Liver (tissue), 9 donors: ENCODE measurements around the gene C2orf49. TPM values are rescaled to one million over a fixed set of nuclear protein-coding genes. Genes with fewer than 3 reads are reported as not detected.
A peak's percentile ranks its signal among the peaks of the same experiment; 100 is the strongest.

ENCODE experiments used
- DNase-seq: peaks from one replicate; pipeline ENCODE4 v3.0.0-alpha.2; 2017; ENCODE audit warnings: low spot score
- H3K27ac ChIP-seq, 2 donors: one replicate each; pipeline ENCODE4 v1.7.0; 2013; ENCODE audit warnings: inconsistent platforms in 2 of 2, low read length in 2 of 2, control low read depth in 1 of 2, low read depth in 1 of 2, mild to moderate bottlenecking in 1 of 2
- H3K27me3 ChIP-seq, 4 donors: one replicate each; pipeline versions ENCODE4 v1.6.1 to v1.7.0; 2013; ENCODE audit warnings: low read length in 3 of 4, inconsistent platforms in 1 of 4, mild to moderate bottlenecking in 1 of 4, moderate library complexity in 1 of 4; ENCODE audit not compliant: control insufficient read depth in 4 of 4, insufficient read depth in 4 of 4
- H3K36me3 ChIP-seq, 4 donors: one replicate each; pipeline versions ENCODE4 v1.6.1 to v1.7.0; 2013; ENCODE audit warnings: low read length in 3 of 4, mild to moderate bottlenecking in 3 of 4, low read depth in 1 of 4, moderate library complexity in 1 of 4; ENCODE audit not compliant: control insufficient read depth in 4 of 4, insufficient read depth in 3 of 4
- H3K4me1 ChIP-seq, 4 donors: one replicate each; pipeline versions ENCODE4 v1.6.1 to v1.7.0; 2013; ENCODE audit warnings: low read length in 3 of 4, mild to moderate bottlenecking in 3 of 4, moderate library complexity in 1 of 4; ENCODE audit not compliant: control insufficient read depth in 4 of 4, insufficient read depth in 4 of 4
- H3K4me3 ChIP-seq, 3 donors: one replicate each; pipeline versions ENCODE4 v1.6.1 to v1.7.0; 2013; ENCODE audit warnings: low read length in 3 of 3, control low read depth in 1 of 3, low read depth in 1 of 3, mild to moderate bottlenecking in 1 of 3
- H3K9ac ChIP-seq, 2 donors: one replicate each; pipeline ENCODE4 v1.7.0; 2013; ENCODE audit warnings: low read length in 2 of 2, mild to moderate bottlenecking in 2 of 2, moderate library complexity in 2 of 2, control low read depth in 1 of 2, low read depth in 1 of 2
- H3K9me3 ChIP-seq, 4 donors: one replicate each; pipeline versions ENCODE4 v1.6.1 to v1.7.0; 2013; ENCODE audit warnings: low read length in 3 of 4; ENCODE audit not compliant: control insufficient read depth in 4 of 4
- ATF3 ChIP-seq: IDR thresholded peaks from 2 replicates; pipeline ENCODE4 v1.6.1; 2016; ENCODE audit warnings: antibody characterized with exemption
- EGR1 ChIP-seq, 2 donors: IDR thresholded peaks; 2 replicates each; pipeline ENCODE4 v1.6.1; 2016 to 2018; ENCODE audit warnings: antibody characterized with exemption in 2 of 2, low read depth in 2 of 2
- FOXA1 ChIP-seq: IDR thresholded peaks from 2 replicates; pipeline ENCODE4 v1.6.1; 2016; ENCODE audit warnings: antibody characterized with exemption
- FOXA2 ChIP-seq: IDR thresholded peaks from 2 replicates; pipeline ENCODE4 v1.6.1; 2016; ENCODE audit warnings: antibody characterized with exemption
- HNF4G ChIP-seq: IDR thresholded peaks from 2 replicates; pipeline ENCODE4 v1.6.1; 2016; ENCODE audit warnings: antibody characterized with exemption
- JUND ChIP-seq, 2 donors: IDR thresholded peaks; 2 replicates each; pipeline ENCODE4 v1.6.1; 2016; ENCODE audit warnings: antibody characterized with exemption in 2 of 2
- MAX ChIP-seq: IDR thresholded peaks from 2 replicates; pipeline ENCODE4 v1.6.1; 2016; ENCODE audit warnings: antibody characterized with exemption
- NR2F2 ChIP-seq: IDR thresholded peaks from 2 replicates; pipeline ENCODE4 v1.6.1; 2016; ENCODE audit warnings: antibody characterized with exemption
- RAD21 ChIP-seq, 2 donors: IDR thresholded peaks; 2 replicates each; pipeline ENCODE4 v1.6.1; 2016; ENCODE audit warnings: antibody characterized with exemption in 2 of 2, mild to moderate bottlenecking in 2 of 2
- REST ChIP-seq: IDR thresholded peaks from 2 replicates; pipeline ENCODE4 v1.6.1; 2016; ENCODE audit warnings: antibody characterized with exemption, mild to moderate bottlenecking
- RXRA ChIP-seq, 2 donors: IDR thresholded peaks; 2 replicates each; pipeline ENCODE4 v1.6.1; 2017 to 2018; ENCODE audit warnings: antibody characterized with exemption in 2 of 2, mild to moderate bottlenecking in 1 of 2
- SP1 ChIP-seq: IDR thresholded peaks from 2 replicates; pipeline ENCODE4 v1.6.1; 2018; ENCODE audit warnings: antibody characterized with exemption, mild to moderate bottlenecking
- TAF1 ChIP-seq: conservative IDR thresholded peaks from 2 replicates; pipeline ENCODE4 v1.6.1; 2016; ENCODE audit warnings: antibody characterized with exemption, mild to moderate bottlenecking
- YY1 ChIP-seq: IDR thresholded peaks from 2 replicates; pipeline ENCODE4 v1.6.1; 2016; ENCODE audit warnings: antibody characterized with exemption, mild to moderate bottlenecking
- ZBTB33 ChIP-seq: IDR thresholded peaks from 2 replicates; pipeline ENCODE4 v1.6.1; 2016; ENCODE audit warnings: antibody characterized with exemption
- whole genome bisulfite sequencing: extraction: QIAGEN DNeasy Blood & Tissue Kit; methylation state at CpG from one replicate; pipeline ENCODE4 v1.1.7; 2013; 5-methylcytosine and 5-hydroxymethylcytosine counted together
- polyA plus RNA-seq, 2 donors: library from polyadenylated mRNA; stranded (reverse) in 1 of 2; unstranded in 1 of 2; fragments of 200-250 nt in 1 of 2; fragments of >200 nt in 1 of 2; fragmentation: Nextera tagmentation in 1 of 2; extraction: Ambion mirVana in 1 of 2; gene quantifications; one replicate each; pipeline versions ENCODE4 v1.2.1 to v1.2.3, GENCODE V29; 2013 to 2015
- total RNA-seq, 2 donors: library from RNA; depleted of rRNA; stranded (reverse); fragments of >200 nt; gene quantifications; one replicate each; pipeline ENCODE4 v1.2.3, GENCODE V29; 2014
- donor health status: healthy.
- donor health status: healthy.
- donor health status: healthy.
- donor health status: healthy.
- donor health status: healthy.

C2orf49 gene
- total and polyA plus RNA-seq, 4 donors = 3.3 to 8.2 (median 8.1) TPM

- Histone ChIP-seq H3K36me3 (no peaks in the 10 kb centered on the region), H3K9ac (no peak overlapping the region), H3K27ac (no peak overlapping the region), H3K4me3 (no peak overlapping the region), H3K27me3 (no peaks in the 10 kb centered on the region), H3K9me3 (no peaks in the 10 kb centered on the region), H3K4me1 (peaks cover 0 to 7% (median 0%) of the 10 kb centered on the region in 4 donors)
- TF ChIP-seq MAX = no peak
- TF ChIP-seq YY1 = no peak
- TF ChIP-seq EGR1 (IDR thresholded peaks at IDR 0.05; ENCODE audit: low read depth in 2 of 2) = no peak
- TF ChIP-seq REST = no peak
- TF ChIP-seq HNF4G = no peak
- 95% methylated on average over 10 of the region's 10 CpGs for WGBS
- no peak for DNase-seq
These were observed 33.8 kb downstream of the C2orf49 start for GRCh38 chr2:105371156-105371555.

- Histone ChIP-seq H3K9me3 (no peaks in the 10 kb centered on the region), H3K36me3 (peaks cover 0 to 2% (median 0%) of the 10 kb centered on the region in 4 donors), H3K27ac (no peak overlapping the region), H3K4me3 (no peak overlapping the region), H3K4me1 (peaks cover 0 to 7% (median 0%) of the 10 kb centered on the region in 4 donors), H3K27me3 (no peaks in the 10 kb centered on the region), H3K9ac (no peak overlapping the region)
- no peak for TF ChIP-seq SP1
- no peak for TF ChIP-seq ATF3
- TF ChIP-seq TAF1 = no peak
- TF ChIP-seq MAX = no peak
- TF ChIP-seq EGR1 (IDR thresholded peaks at IDR 0.05; ENCODE audit: low read depth in 2 of 2) = no peak
- TF ChIP-seq FOXA2 = no peak
- TF ChIP-seq NR2F2 = no peak
- TF ChIP-seq JUND (IDR thresholded peaks at IDR 0.05) = no peak
- TF ChIP-seq ZBTB33 = no peak
- no peak for DNase-seq
- 78% methylated on average over 4 of the region's 4 CpGs for WGBS
These were observed 34.5 kb downstream of the C2orf49 start for GRCh38 chr2:105371810-105372209.

GRCh38 chr2:105373344-105373781 is 36.0 kb downstream of the C2orf49 start:
- no peak overlapping the region for H3K4me3 ChIP-seq
- H3K9ac ChIP-seq = no peak overlapping the region
- 47% methylated on average over 9 of the region's 9 CpGs for WGBS
- DNase-seq = no peak
- peaks cover 0 to 7% (median 0%) of the 10 kb centered on the region in 4 donors for H3K4me1 ChIP-seq
- H3K36me3 ChIP-seq = peaks cover 0 to 2% (median 0%) of the 10 kb centered on the region in 4 donors
- no peak overlapping the region for H3K27ac ChIP-seq
- no peaks in the 10 kb centered on the region for H3K27me3 ChIP-seq
- no peaks in the 10 kb centered on the region for H3K9me3 ChIP-seq
- TF ChIP-seq ZBTB33 (no peak), FOXA1 (no peak), ATF3 (no peak), NR2F2 (peak; percentile 77), FOXA2 (no peak), RXRA (IDR thresholded peaks at IDR 0.05) (peak in 1 of 2 donors; percentile 45), SP1 (peak; percentile 7), EGR1 (IDR thresholded peaks at IDR 0.05; ENCODE audit: low read depth in 2 of 2) (no peak), RAD21 (IDR thresholded peaks at IDR 0.05) (peak in 1 of 2 donors; percentile 5), YY1 (no peak)
